ENCODE measurements around the gene ZNF334.
A peak's percentile ranks its signal among the peaks of the same experiment; 100 is the strongest.

ZNF334 gene

GRCh38 chr20:46512943-46513844 is at the start of gene ZNF334:
Gene ZNF334 (minus strand): TSS chr20:46513559. CDS start chr20:46512102, 1,457 bp downstream.
- peak; percentile 10 to 38 (median 35) for DNase-seq (ENCODE audit: low read depth in 2 of 3, low spot score in 2 of 3)

- DNase-seq (ENCODE audit: low read depth in 2 of 3, low spot score in 2 of 3), result peak in 2 of 3 experiments; percentile 40 to 49
Observed at GRCh38 chr20:46562373-46563169, 49.2 kb upstream of the ZNF334 start.

- no peak for DNase-seq (ENCODE audit: low read depth in 2 of 3, low spot score in 2 of 3)
Observed at GRCh38 chr20:46562009-46562372, 48.6 kb upstream of the ZNF334 start.

GRCh38 chr20:46559685-46560440 is 46.5 kb upstream of the ZNF334 start:
- no peak for DNase-seq (ENCODE audit: low read depth in 2 of 3, low spot score in 2 of 3)

GRCh38 chr20:46559001-46559400 is 45.6 kb upstream of the ZNF334 start:
- no peak for DNase-seq (ENCODE audit: low read depth in 2 of 3, low spot score in 2 of 3)

- peak in 1 of 3 experiments; percentile 30 for DNase-seq (ENCODE audit: low read depth in 2 of 3, low spot score in 2 of 3)
Observed at GRCh38 chr20:46558511-46558959, 45.2 kb upstream of the ZNF334 start.

- DNase-seq (ENCODE audit: low read depth in 2 of 3, low spot score in 2 of 3), result no peak
Observed at GRCh38 chr20:46557231-46557956, 44.0 kb upstream of the ZNF334 start.

- no peak for DNase-seq (ENCODE audit: low read depth in 2 of 3, low spot score in 2 of 3)
Observed at GRCh38 chr20:46555370-46555956, 42.1 kb upstream of the ZNF334 start.

- no peak for DNase-seq (ENCODE audit: low read depth in 2 of 3, low spot score in 2 of 3)
Observed at GRCh38 chr20:46554828-46555227, 41.5 kb upstream of the ZNF334 start.

GRCh38 chr20:46553926-46554325 is 40.6 kb upstream of the ZNF334 start:
- DNase-seq (ENCODE audit: low read depth in 2 of 3, low spot score in 2 of 3), result no peak

- no peak for DNase-seq (ENCODE audit: low read depth in 2 of 3, low spot score in 2 of 3)
Observed at GRCh38 chr20:46552460-46553420, 39.4 kb upstream of the ZNF334 start.

- no peak for DNase-seq (ENCODE audit: low read depth in 2 of 3, low spot score in 2 of 3)
Observed at GRCh38 chr20:46551522-46552381, 38.4 kb upstream of the ZNF334 start.

GRCh38 chr20:46550461-46550860 is 37.1 kb upstream of the ZNF334 start, which contains the start of gene OCSTAMP:
Gene OCSTAMP (minus strand): TSS chr20:46550654. CDS start chr20:46550560, 94 bp downstream.
- no peak for DNase-seq (ENCODE audit: low read depth in 2 of 3, low spot score in 2 of 3)

GRCh38 chr20:46549188-46549972 is 36.0 kb upstream of the ZNF334 start:
- DNase-seq (ENCODE audit: low read depth in 2 of 3, low spot score in 2 of 3), result no peak

GRCh38 chr20:46548688-46549087 is 35.3 kb upstream of the ZNF334 start:
- no peak for DNase-seq (ENCODE audit: low read depth in 2 of 3, low spot score in 2 of 3)

GRCh38 chr20:46547995-46548394 is 34.6 kb upstream of the ZNF334 start:
- no peak for DNase-seq (ENCODE audit: low read depth in 2 of 3, low spot score in 2 of 3)

- DNase-seq (ENCODE audit: low read depth in 2 of 3, low spot score in 2 of 3), result no peak
Observed at GRCh38 chr20:46546936-46547335, 33.6 kb upstream of the ZNF334 start.
